Epithelial cell of esophagus (primary cell): Measurements from ENCODE around the gene SORCS2.

Experiments used
- DNase-seq: peaks from one replicate; pipeline ENCODE4 v3.0.0; 2010; ENCODE audit warnings: low read depth
- H3K4me3 ChIP-seq: 2 replicates; pipeline ENCODE4 v1.5.1; 2011; ENCODE audit warnings: mild to moderate bottlenecking, low read length, control low read depth
- CTCF ChIP-seq: IDR thresholded peaks from 2 replicates; pipeline ENCODE4 v1.5.1; 2011; ENCODE audit warnings: low read depth, mild to moderate bottlenecking, low read length, control low read depth, inconsistent platforms; ENCODE audit not compliant: insufficient read depth; ENCODE audit errors: missing control alignments

The SORCS2 gene

GRCh38 chr4:7239844-7240243, 47.5 kb downstream of the SORCS2 start:
- TF ChIP-seq CTCF = no peak
- no peak for DNase-seq
- H3K4me3 ChIP-seq = no peak overlapping the region

- H3K4me3 ChIP-seq = no peak overlapping the region
- no peak for DNase-seq
Observed at GRCh38 chr4:7240306-7240705, 48.0 kb downstream of the SORCS2 start.

DNA sequence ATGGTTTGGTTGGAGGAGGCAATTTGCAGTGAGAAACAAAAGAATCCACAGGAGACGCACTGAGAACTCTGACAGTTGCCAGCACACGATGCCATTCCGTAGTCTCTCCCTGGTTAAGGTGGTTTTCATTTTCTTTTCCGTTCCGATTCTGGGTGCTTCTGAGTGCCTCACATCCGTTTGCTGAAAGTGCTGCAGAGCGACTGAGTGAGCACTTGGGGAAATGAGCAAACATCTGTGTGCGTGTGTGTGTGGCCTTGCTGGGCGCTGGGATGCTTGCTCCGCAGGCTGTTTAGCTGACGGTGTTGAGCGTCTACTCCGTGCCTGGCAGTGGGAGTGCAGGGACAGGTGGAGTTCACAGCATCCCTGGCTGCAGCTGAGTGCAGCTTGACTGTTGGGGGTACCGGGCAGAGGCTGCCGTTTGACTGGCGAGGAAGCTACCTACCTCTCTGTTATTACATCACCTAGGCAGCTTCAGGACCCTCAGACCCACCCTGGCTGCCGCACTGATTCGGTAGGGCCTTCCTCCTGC, 49.3 kb downstream of the SORCS2 start:
- no peak overlapping the region for H3K4me3 ChIP-seq
- DNase-seq = no peak
- no peak for TF ChIP-seq CTCF

More at GRCh38 chr4:7240306-7240705, 48.0 kb downstream of the SORCS2 start:
- no peak for TF ChIP-seq CTCF

DNA sequence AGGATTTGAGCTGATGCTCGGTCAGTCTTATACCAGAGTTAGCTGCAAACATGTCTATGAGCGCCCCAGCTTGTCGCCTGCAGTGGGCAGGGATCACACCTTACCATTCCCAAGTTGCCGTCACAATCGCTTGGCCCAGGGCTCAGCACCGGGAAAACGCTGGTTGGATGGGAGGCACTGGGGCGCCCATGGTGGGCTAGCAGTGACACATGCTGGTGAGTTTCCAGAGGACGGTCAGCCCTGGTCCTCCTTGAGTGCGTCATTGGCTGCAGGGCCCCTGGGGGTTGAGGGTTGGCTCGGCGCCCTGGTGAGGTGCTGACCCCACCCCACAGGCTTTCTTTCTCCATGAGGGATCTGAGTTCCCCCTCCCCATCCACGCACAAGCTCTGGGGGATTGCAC, 50.4 kb downstream of the SORCS2 start:
- TF ChIP-seq CTCF = no peak
- DNase-seq = no peak
- H3K4me3 ChIP-seq = no peak overlapping the region

GRCh38 chr4:7243609-7244330, 51.4 kb downstream of the SORCS2 start:
- H3K4me3 ChIP-seq = no peak overlapping the region
- TF ChIP-seq CTCF = no peak
- DNase-seq = no peak

GRCh38 chr4:7244331-7244665, 52.0 kb downstream of the SORCS2 start:
- no peak for TF ChIP-seq CTCF
- no peak overlapping the region for H3K4me3 ChIP-seq
- no peak for DNase-seq
